Suprapubic skin (tissue), 4 donors: Measurements from ENCODE around the gene NCK2. TPM values are rescaled to one million over a fixed set of nuclear protein-coding genes. Genes with fewer than 3 reads are reported as not detected.

Source experiments
- DNase-seq, 2 donors: peaks; one replicate each; pipeline ENCODE4 v3.0.0-alpha.2; 2019; ENCODE audit warnings: low spot score in 2 of 2
- H3K27ac ChIP-seq: fragments of 200-600 bp; sonication (generic); one replicate; pipeline ENCODE4 v1.5.1; 2019
- H3K27me3 ChIP-seq: fragments of 200-600 bp; sonication (generic); one replicate; pipeline ENCODE4 v1.5.1; 2019
- H3K36me3 ChIP-seq: fragments of 200-600 bp; sonication (generic); one replicate; pipeline ENCODE4 v1.5.1; 2019
- H3K4me1 ChIP-seq: fragments of 200-600 bp; sonication (generic); one replicate; pipeline ENCODE4 v1.5.1; 2019
- H3K4me3 ChIP-seq: fragments of 200-600 bp; sonication (generic); one replicate; pipeline ENCODE4 v1.5.1; 2019; ENCODE audit warnings: mild to moderate bottlenecking
- H3K9me3 ChIP-seq: fragments of 200-600 bp; sonication (generic); one replicate; pipeline ENCODE4 v1.5.1; 2019
- EP300 ChIP-seq: sonication (generic); formaldehyde crosslinking; IDR thresholded peaks from one replicate; pipeline ENCODE4 v1.6.1; 2017; ENCODE audit warnings: antibody characterized with exemption
- POLR2A ChIP-seq, 2 donors: fragments of 450-650 bp; IDR thresholded peaks; one replicate each; pipeline ENCODE4 v1.6.1; 2017; ENCODE audit warnings: antibody characterized with exemption in 2 of 2, mild to moderate bottlenecking in 2 of 2, moderate library complexity in 2 of 2
- POLR2AphosphoS5 ChIP-seq, 3 donors: sonication (generic); formaldehyde crosslinking; IDR thresholded peaks; one replicate each; pipeline ENCODE4 v1.6.1; 2017; ENCODE audit warnings: antibody characterized with exemption in 3 of 3
- WGBS: methylation state at CpG from one replicate; pipeline ENCODE4 v1.1.5; 2018; 5-methylcytosine and 5-hydroxymethylcytosine counted together
- total RNA-seq, 4 donors: library from RNA; depleted of rRNA; stranded (reverse); fragments of >200 nt; gene quantifications; one replicate each; pipeline ENCODE4 v1.1.0, GENCODE V29; 2016
- TF ChIP-seq, protein P1 (sequence below), 2 donors: fragments of 200-600 bp in 1 of 2; fragments of 450-650 bp in 1 of 2; sonication (generic) in 1 of 2; IDR thresholded peaks; one replicate each; pipeline ENCODE4 v1.5.1; 2016 to 2019; ENCODE audit warnings: antibody characterized with exemption in 2 of 2, mild to moderate bottlenecking in 1 of 2, moderate library complexity in 1 of 2

NCK2 gene
- total RNA-seq, 4 donors from 2014 or later, result 40.1 to 59.4 (median 49.2) TPM

GRCh38 chr2:105852066-105852465 is 107.4 kb downstream of the NCK2 start:
- Histone ChIP-seq H3K27me3 (no peaks in the 10 kb centered on the region), H3K9me3 (no peaks in the 10 kb centered on the region), H3K36me3 (peaks cover 4% of the 10 kb centered on the region), H3K27ac (no peak overlapping the region), H3K4me3 (no peak overlapping the region), H3K4me1 (peaks cover 19% of the 10 kb centered on the region)
- no peak for DNase-seq
- 84% methylated on average over 9 of the region's 10 CpGs for WGBS
- TF ChIP-seq POLR2A (IDR thresholded peaks at IDR 0.05) (no peak), POLR2AphosphoS5 (IDR thresholded peaks at IDR 0.05) (no peak), EP300 (no peak)
- TF ChIP-seq, protein P1, sequence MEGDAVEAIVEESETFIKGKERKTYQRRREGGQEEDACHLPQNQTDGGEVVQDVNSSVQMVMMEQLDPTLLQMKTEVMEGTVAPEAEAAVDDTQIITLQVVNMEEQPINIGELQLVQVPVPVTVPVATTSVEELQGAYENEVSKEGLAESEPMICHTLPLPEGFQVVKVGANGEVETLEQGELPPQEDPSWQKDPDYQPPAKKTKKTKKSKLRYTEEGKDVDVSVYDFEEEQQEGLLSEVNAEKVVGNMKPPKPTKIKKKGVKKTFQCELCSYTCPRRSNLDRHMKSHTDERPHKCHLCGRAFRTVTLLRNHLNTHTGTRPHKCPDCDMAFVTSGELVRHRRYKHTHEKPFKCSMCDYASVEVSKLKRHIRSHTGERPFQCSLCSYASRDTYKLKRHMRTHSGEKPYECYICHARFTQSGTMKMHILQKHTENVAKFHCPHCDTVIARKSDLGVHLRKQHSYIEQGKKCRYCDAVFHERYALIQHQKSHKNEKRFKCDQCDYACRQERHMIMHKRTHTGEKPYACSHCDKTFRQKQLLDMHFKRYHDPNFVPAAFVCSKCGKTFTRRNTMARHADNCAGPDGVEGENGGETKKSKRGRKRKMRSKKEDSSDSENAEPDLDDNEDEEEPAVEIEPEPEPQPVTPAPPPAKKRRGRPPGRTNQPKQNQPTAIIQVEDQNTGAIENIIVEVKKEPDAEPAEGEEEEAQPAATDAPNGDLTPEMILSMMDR (IDR thresholded peaks at IDR 0.05), result no peak

DNA sequence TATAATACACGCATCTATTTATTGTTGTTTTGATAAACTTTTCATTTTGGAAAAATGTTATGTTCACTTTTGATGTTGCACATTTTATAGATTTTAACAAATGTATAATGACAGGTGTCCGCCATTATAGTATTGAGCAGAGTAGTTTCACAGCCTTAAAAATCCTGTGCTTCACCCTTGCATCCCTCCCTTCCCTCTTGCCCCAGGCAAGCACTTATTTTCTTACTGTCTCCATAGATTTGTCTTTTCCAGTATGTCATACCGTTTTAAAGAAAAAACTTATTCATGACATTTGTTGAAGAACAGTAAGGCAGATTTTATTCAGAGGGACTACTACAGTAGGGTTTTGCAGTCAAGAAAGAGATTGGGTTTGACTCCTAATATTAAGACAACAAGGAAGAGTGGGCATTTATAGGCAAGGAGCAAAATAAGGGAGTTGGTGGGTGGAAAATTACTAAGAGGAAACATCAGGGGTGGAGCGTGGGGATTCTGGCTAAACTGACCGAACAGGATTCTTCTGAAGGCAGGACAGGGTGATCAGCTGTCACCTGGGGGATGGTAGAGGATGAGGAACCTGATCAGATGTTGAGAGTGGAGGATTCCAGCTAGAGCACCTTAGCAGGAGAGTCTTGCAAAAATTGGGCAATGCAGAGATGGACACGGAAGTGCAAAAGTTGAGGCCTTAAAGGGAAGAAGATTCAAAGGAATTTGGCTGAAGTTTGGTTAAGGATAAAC is 108.8 kb downstream of the NCK2 start:
- 73% methylated on average over 6 of the region's 6 CpGs for WGBS
- peaks cover 28% of the 10 kb centered on the region for H3K4me1 ChIP-seq
- no peak for TF ChIP-seq POLR2AphosphoS5 (IDR thresholded peaks at IDR 0.05)
- TF ChIP-seq POLR2A (IDR thresholded peaks at IDR 0.05), result no peak
- TF ChIP-seq, protein P1 (IDR thresholded peaks at IDR 0.05), result no peak
- TF ChIP-seq EP300, result no peak

DNA sequence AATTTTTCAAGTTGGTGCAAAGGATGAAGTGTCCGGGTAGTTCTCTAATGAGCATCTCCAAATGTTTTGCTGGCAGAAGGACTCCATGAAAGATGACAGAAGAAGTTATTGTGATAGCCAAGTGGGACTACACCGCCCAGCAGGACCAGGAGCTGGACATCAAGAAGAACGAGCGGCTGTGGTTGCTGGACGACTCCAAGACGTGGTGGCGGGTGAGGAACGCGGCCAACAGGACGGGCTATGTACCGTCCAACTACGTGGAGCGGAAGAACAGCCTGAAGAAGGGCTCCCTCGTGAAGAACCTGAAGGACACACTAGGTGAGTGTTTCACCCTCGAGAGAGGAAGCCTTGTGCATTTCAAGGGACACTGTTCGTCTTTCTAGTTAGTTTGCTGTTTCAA is 110.3 kb downstream of the NCK2 start:
- 94% methylated on average over 16 of the region's 16 CpGs for WGBS
- H3K9me3 ChIP-seq, result no peaks in the 10 kb centered on the region
- TF ChIP-seq, protein P1 (IDR thresholded peaks at IDR 0.05), result no peak
- TF ChIP-seq POLR2AphosphoS5 (IDR thresholded peaks at IDR 0.05), result no peak
- TF ChIP-seq EP300, result no peak
- TF ChIP-seq POLR2A (IDR thresholded peaks at IDR 0.05), result no peak
- no peak overlapping the region for H3K4me3 ChIP-seq
- H3K27ac ChIP-seq, result no peak overlapping the region
- no peaks in the 10 kb centered on the region for H3K27me3 ChIP-seq
- H3K36me3 ChIP-seq, result peaks cover 4% of the 10 kb centered on the region
- H3K4me1 ChIP-seq, result peaks cover 42% of the 10 kb centered on the region
- no peak for DNase-seq

More for the DNA sequence above, 108.8 kb downstream of the NCK2 start:
- H3K27ac ChIP-seq, result peak overlapping the region; percentile 30
- no peak overlapping the region for H3K4me3 ChIP-seq
- no peak for DNase-seq
- peaks cover 4% of the 10 kb centered on the region for H3K36me3 ChIP-seq
- H3K27me3 ChIP-seq, result no peaks in the 10 kb centered on the region
- no peaks in the 10 kb centered on the region for H3K9me3 ChIP-seq

GRCh38 chr2:105856581-105856980 is 111.9 kb downstream of the NCK2 start:
- Histone ChIP-seq H3K27me3 (no peaks in the 10 kb centered on the region), H3K9me3 (no peaks in the 10 kb centered on the region), H3K4me1 (peaks cover 49% of the 10 kb centered on the region), H3K4me3 (no peak overlapping the region), H3K36me3 (peaks cover 4% of the 10 kb centered on the region), H3K27ac (peak overlapping the region; percentile 46)
- TF ChIP-seq EP300 (no peak), POLR2A (IDR thresholded peaks at IDR 0.05) (no peak), POLR2AphosphoS5 (IDR thresholded peaks at IDR 0.05) (no peak)
- TF ChIP-seq, protein P1 (IDR thresholded peaks at IDR 0.05), result no peak
- 37% methylated on average over 3 of the region's 3 CpGs for WGBS
- DNase-seq, result no peak

GRCh38 chr2:105857076-105857740 is 112.5 kb downstream of the NCK2 start:
- Histone ChIP-seq H3K36me3 (peaks cover 4% of the 10 kb centered on the region), H3K4me3 (no peak overlapping the region), H3K27ac (peak overlapping the region; percentile 46), H3K9me3 (no peaks in the 10 kb centered on the region), H3K27me3 (no peaks in the 10 kb centered on the region), H3K4me1 (peaks cover 49% of the 10 kb centered on the region)
- DNase-seq, result no peak
- TF ChIP-seq POLR2A (IDR thresholded peaks at IDR 0.05) (no peak), POLR2AphosphoS5 (IDR thresholded peaks at IDR 0.05) (no peak), EP300 (no peak)
- TF ChIP-seq, protein P1 (IDR thresholded peaks at IDR 0.05), result no peak
- WGBS, result 67% methylated on average over 17 of the region's 17 CpGs
